ENCODE results near the gene PPP2R2D. TPM values are rescaled to one million over a fixed set of nuclear protein-coding genes. Genes with fewer than 3 reads are reported as not detected.

Gene PPP2R2D
- total RNA-seq, 5 donors from 2014 or later (not counting 1 experiment from before 2014, with no cell fraction given): 37.3 to 45.0 (median 43.0) TPM

DNA sequence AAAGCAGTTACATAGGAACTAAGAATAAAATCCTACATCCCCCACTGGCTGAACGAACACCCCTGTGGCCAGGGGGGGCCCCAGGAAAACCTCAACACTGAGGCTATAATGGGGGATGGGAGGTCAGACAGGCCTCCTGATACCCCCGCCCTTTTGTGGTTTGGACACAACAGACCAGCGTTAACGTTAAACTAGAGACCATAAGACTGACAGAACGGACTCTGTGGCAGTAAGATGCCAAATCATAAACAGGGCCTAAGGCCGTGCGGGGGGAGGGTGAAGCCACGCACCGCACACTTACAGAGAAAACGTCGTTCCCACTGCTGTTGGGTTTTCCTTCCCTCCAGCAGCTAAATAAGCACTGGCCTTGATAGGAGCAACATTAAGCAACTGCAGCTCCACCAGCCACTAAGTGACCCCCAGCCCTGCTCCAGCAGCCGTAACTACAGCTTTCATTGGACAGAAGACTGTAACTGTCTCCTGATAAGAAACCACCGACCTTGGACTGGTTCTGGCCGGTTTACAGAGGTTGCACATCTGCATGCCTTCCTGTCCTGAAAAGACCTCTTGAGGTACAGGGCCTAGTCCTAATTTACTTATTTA lies 3.4 kb upstream of the PPP2R2D start:
- Histone ChIP-seq H3K4me1 (ENCODE audit: control insufficient read depth in 1 of 2, extremely low read depth in 1 of 2, insufficient read depth in 2 of 2, low read length in 2 of 2) (peaks cover 13 to 42% of the 10 kb centered on the region in 2 experiments), H3K36me3 (ENCODE audit: control insufficient read depth in 2 of 2, extremely low read depth in 1 of 2, insufficient read depth in 1 of 2, low read length in 1 of 2) (no peaks in the 10 kb centered on the region), H3K27ac (ENCODE audit: low read length) (no peak overlapping the region), H3K9me3 (no peaks in the 10 kb centered on the region), H3K4me3 (ENCODE audit: control insufficient read depth in 1 of 2, extremely low read depth in 1 of 2, low read length in 1 of 2) (no peak overlapping the region), H3K27me3 (replicated peaks in 1 of 2; ENCODE audit: control insufficient read depth in 2 of 2, extremely low read depth in 1 of 2, insufficient read depth in 2 of 2, low read length in 1 of 2) (peaks cover 0 to 11% of the 10 kb centered on the region in 2 experiments)
- ChIA-PET POLR2A (no interaction called here), CTCF (interaction anchor here in 1 of 2 donors (0.6 to 1.6 kb wide), 3 partner anchors 12 to 768 kb away, joined by 3 to 5 read pairs (median 4); no protein-coding TSS in a partner anchor)
- peaks cover 3 to 6% of the 10 kb centered on the region in 2 donors for H3K27me3 Mint-ChIP-seq
- 75% methylated on average over 8 of the region's 14 CpGs for WGBS (ENCODE audit: insufficient coverage)
- H3K9me3 Mint-ChIP-seq: no peaks in the 10 kb centered on the region
- no peaks in the 10 kb centered on the region for H3K36me3 Mint-ChIP-seq
- peaks cover 34 to 42% (median 39%) of the 10 kb centered on the region in 3 donors for H3K4me1 Mint-ChIP-seq
- no peak overlapping the region for H3K27ac Mint-ChIP-seq
- H3K4me3 Mint-ChIP-seq: no peak overlapping the region
- ATAC-seq (replicated peaks in 1 of 4) (no peak), DNase-seq (no peak)

DNA sequence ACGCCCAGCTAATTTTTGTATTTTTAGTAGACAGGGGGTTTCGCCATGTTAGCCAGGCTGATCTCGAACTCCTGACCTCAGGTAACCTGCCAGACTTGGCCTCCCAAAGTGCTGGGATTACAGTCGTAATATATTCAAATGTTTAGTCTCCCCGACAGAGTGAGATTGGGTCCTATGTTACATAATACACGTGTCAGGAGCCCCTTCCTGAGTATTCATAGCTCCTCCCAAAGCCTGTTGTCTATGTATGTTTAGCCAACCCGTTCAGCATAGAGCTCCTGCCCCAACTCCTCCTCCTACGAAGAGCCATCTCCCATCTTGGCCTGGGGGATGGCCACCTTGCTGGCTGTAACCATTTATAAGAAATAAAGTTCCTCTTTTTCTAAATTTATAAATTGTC lies 2.7 kb upstream of the PPP2R2D start:
- Histone ChIP-seq H3K27ac (ENCODE audit: low read length) (no peak overlapping the region), H3K4me3 (ENCODE audit: control insufficient read depth in 1 of 2, extremely low read depth in 1 of 2, low read length in 1 of 2) (no peak overlapping the region), H3K27me3 (replicated peaks in 1 of 2; ENCODE audit: control insufficient read depth in 2 of 2, extremely low read depth in 1 of 2, insufficient read depth in 2 of 2, low read length in 1 of 2) (peaks cover 0 to 11% of the 10 kb centered on the region in 2 experiments), H3K36me3 (ENCODE audit: control insufficient read depth in 2 of 2, extremely low read depth in 1 of 2, insufficient read depth in 1 of 2, low read length in 1 of 2) (no peaks in the 10 kb centered on the region), H3K9me3 (no peaks in the 10 kb centered on the region), H3K4me1 (ENCODE audit: control insufficient read depth in 1 of 2, extremely low read depth in 1 of 2, insufficient read depth in 2 of 2, low read length in 2 of 2) (peaks cover 17 to 49% of the 10 kb centered on the region in 2 experiments)
- peaks cover 3 to 6% of the 10 kb centered on the region in 2 donors for H3K27me3 Mint-ChIP-seq
- H3K4me3 Mint-ChIP-seq: no peak overlapping the region
- no peak overlapping the region for H3K27ac Mint-ChIP-seq
- no peaks in the 10 kb centered on the region for H3K36me3 Mint-ChIP-seq
- H3K4me1 Mint-ChIP-seq: peaks cover 39 to 47% (median 44%) of the 10 kb centered on the region in 3 donors
- H3K9me3 Mint-ChIP-seq: no peaks in the 10 kb centered on the region
- ATAC-seq (replicated peaks in 1 of 4) (no peak), DNase-seq (no peak)
- WGBS (ENCODE audit: insufficient coverage): 90% methylated on average over 3 of the region's 8 CpGs
- ChIA-PET POLR2A (no interaction called here), CTCF (interaction anchor here (0.8 to 1.9 kb wide), 3 partner anchors 12 to 74 kb away, joined by 3 to 6 read pairs (median 4); no protein-coding TSS in a partner anchor)

- Histone ChIP-seq H3K36me3 (ENCODE audit: control insufficient read depth in 2 of 2, extremely low read depth in 1 of 2, insufficient read depth in 1 of 2, low read length in 1 of 2) (no peaks in the 10 kb centered on the region), H3K27me3 (replicated peaks in 1 of 2; ENCODE audit: control insufficient read depth in 2 of 2, extremely low read depth in 1 of 2, insufficient read depth in 2 of 2, low read length in 1 of 2) (peaks cover 0 to 11% of the 10 kb centered on the region in 2 experiments), H3K4me3 (ENCODE audit: control insufficient read depth in 1 of 2, extremely low read depth in 1 of 2, low read length in 1 of 2) (no peak overlapping the region), H3K9me3 (no peaks in the 10 kb centered on the region), H3K27ac (ENCODE audit: low read length) (no peak overlapping the region), H3K4me1 (ENCODE audit: control insufficient read depth in 1 of 2, extremely low read depth in 1 of 2, insufficient read depth in 2 of 2, low read length in 2 of 2) (peaks cover 19 to 53% of the 10 kb centered on the region in 2 experiments)
- no peak for DNase-seq
- Mint-ChIP-seq H3K27ac (peak overlapping the region in 1 of 2 donors; percentile 29), H3K27me3 (peaks cover 3 to 6% of the 10 kb centered on the region in 2 donors), H3K9me3 (no peaks in the 10 kb centered on the region), H3K4me1 (peaks cover 46 to 52% (median 49%) of the 10 kb centered on the region in 3 donors), H3K36me3 (peaks cover 3% of the 10 kb centered on the region), H3K4me3 (peak overlapping the region in 1 of 3 donors; percentile 35)
- ChIA-PET CTCF (interaction anchor here (0.8 to 1.9 kb wide), 3 partner anchors 13 to 73 kb away, joined by 3 to 6 read pairs (median 4); no protein-coding TSS in a partner anchor), POLR2A (no interaction called here)
- ATAC-seq (replicated peaks in 1 of 4): no peak
- WGBS (ENCODE audit: insufficient coverage): 78% methylated on average over 5 of the region's 5 CpGs
Measured at GRCh38 chr10:131898713-131899112, 2.1 kb upstream of the PPP2R2D start.

DNA sequence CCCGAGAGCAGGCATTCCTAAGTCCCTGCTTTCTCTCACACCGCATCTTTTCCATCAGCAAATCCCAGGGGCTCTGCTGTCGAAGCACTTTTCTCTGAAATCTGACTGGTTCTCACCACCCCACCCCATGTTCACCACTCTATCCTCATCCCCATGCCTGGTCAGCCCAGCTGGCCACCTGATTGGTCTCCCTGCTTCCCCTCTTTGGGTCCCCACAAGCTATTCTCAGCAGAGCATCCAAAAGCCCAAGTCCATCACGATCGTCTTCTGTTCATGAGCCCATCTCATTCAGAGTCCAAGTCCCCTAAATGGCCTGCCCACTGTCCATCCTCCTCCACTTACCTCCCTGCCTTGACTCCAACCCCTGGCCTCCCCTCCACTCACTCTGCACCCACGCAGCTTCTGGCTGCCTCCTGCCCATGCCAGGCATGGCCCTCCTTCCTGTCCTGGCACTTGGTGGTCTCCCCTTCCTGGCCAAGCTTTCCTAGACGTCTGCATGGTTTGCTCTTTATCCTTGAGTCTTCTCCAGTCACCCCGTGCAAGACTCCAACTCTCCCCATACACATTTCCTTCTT lies 1.6 kb upstream of the PPP2R2D start:
- no peak for ATAC-seq (replicated peaks in 1 of 4)
- Mint-ChIP-seq H3K4me1 (peaks cover 51 to 56% (median 53%) of the 10 kb centered on the region in 3 donors), H3K27ac (peak overlapping the region in 1 of 2 donors; percentile 29), H3K4me3 (peak overlapping the region in 1 of 3 donors; percentile 83), H3K9me3 (no peaks in the 10 kb centered on the region), H3K36me3 (peaks cover 3% of the 10 kb centered on the region), H3K27me3 (peaks cover 3 to 6% of the 10 kb centered on the region in 2 donors)
- peaks cover 0 to 2% of the 10 kb centered on the region in 2 donors for H3K36me3 ChIP-seq (ENCODE audit: control insufficient read depth in 2 of 2, extremely low read depth in 1 of 2, insufficient read depth in 1 of 2, low read length in 1 of 2)
- ChIA-PET CTCF (interaction anchor here (0.7 to 1.9 kb wide), 5 partner anchors 12 to 82 kb away, joined by 3 to 6 read pairs (median 3); partner anchors contain the start of gene BNIP3 (in 1 of the 2)), POLR2A (no interaction called here)
- peaks cover 21 to 58% of the 10 kb centered on the region in 2 experiments for H3K4me1 ChIP-seq (ENCODE audit: control insufficient read depth in 1 of 2, extremely low read depth in 1 of 2, insufficient read depth in 2 of 2, low read length in 2 of 2)
- DNase-seq: no peak
- WGBS (ENCODE audit: insufficient coverage): 87% methylated on average over 7 of the region's 8 CpGs
- H3K4me3 ChIP-seq (ENCODE audit: control insufficient read depth in 1 of 2, extremely low read depth in 1 of 2, low read length in 1 of 2): no peak overlapping the region
- no peak overlapping the region for H3K27ac ChIP-seq (ENCODE audit: low read length)
- H3K9me3 ChIP-seq: no peaks in the 10 kb centered on the region
- peaks cover 0 to 11% of the 10 kb centered on the region in 2 experiments for H3K27me3 ChIP-seq (replicated peaks in 1 of 2; ENCODE audit: control insufficient read depth in 2 of 2, extremely low read depth in 1 of 2, insufficient read depth in 2 of 2, low read length in 1 of 2)

- Mint-ChIP-seq H3K4me1 (peaks cover 57 to 62% (median 59%) of the 10 kb centered on the region in 3 donors), H3K4me3 (peak overlapping the region; percentile 82 to 85 (median 83)), H3K36me3 (peaks cover 3% of the 10 kb centered on the region), H3K9me3 (no peaks in the 10 kb centered on the region), H3K27me3 (peaks cover 3 to 6% of the 10 kb centered on the region in 2 donors), H3K27ac (peak overlapping the region; percentile 74 to 83)
- peaks cover 27 to 64% of the 10 kb centered on the region in 2 experiments for H3K4me1 ChIP-seq (ENCODE audit: control insufficient read depth in 1 of 2, extremely low read depth in 1 of 2, insufficient read depth in 2 of 2, low read length in 2 of 2)
- ATAC-seq (replicated peaks in 1 of 4) (no peak), DNase-seq (peak in 1 of 35 experiments; percentile 8)
- H3K27ac ChIP-seq (ENCODE audit: low read length): peak overlapping the region; percentile 61
- peaks cover 0 to 11% of the 10 kb centered on the region in 2 experiments for H3K27me3 ChIP-seq (replicated peaks in 1 of 2; ENCODE audit: control insufficient read depth in 2 of 2, extremely low read depth in 1 of 2, insufficient read depth in 2 of 2, low read length in 1 of 2)
- WGBS (ENCODE audit: insufficient coverage): 47% methylated on average over 16 of the region's 24 CpGs
- CTCF ChIA-PET: interaction anchor here (0.6 to 1.9 kb wide), 6 partner anchors 13 to 82 kb away, joined by 3 to 4 read pairs (median 3); partner anchors contain the start of gene BNIP3 (in 1 of the 2)
- POLR2A ChIA-PET: no interaction called here
- H3K36me3 ChIP-seq (ENCODE audit: control insufficient read depth in 2 of 2, extremely low read depth in 1 of 2, insufficient read depth in 1 of 2, low read length in 1 of 2): peaks cover 0 to 2% of the 10 kb centered on the region in 2 donors
- H3K4me3 ChIP-seq (ENCODE audit: control insufficient read depth in 1 of 2, extremely low read depth in 1 of 2, low read length in 1 of 2): peak overlapping the region; percentile 62 to 67
- no peaks in the 10 kb centered on the region for H3K9me3 ChIP-seq
Measured at GRCh38 chr10:131899695-131900349, 986 bp upstream of the PPP2R2D start.

All from T-cell (primary cell).